DMS 273 (cell line): ENCODE measurements around the gene SREBF2.
A peak's percentile ranks its signal among the peaks of the same experiment; 100 is the strongest.

ENCODE experiments used
- DNase-seq: peaks from one replicate; lab custom pipeline; 2025; ENCODE audit not compliant: unreplicated experiment; lab: John Stamatoyannopoulos, UW

Gene SREBF2

DNA sequence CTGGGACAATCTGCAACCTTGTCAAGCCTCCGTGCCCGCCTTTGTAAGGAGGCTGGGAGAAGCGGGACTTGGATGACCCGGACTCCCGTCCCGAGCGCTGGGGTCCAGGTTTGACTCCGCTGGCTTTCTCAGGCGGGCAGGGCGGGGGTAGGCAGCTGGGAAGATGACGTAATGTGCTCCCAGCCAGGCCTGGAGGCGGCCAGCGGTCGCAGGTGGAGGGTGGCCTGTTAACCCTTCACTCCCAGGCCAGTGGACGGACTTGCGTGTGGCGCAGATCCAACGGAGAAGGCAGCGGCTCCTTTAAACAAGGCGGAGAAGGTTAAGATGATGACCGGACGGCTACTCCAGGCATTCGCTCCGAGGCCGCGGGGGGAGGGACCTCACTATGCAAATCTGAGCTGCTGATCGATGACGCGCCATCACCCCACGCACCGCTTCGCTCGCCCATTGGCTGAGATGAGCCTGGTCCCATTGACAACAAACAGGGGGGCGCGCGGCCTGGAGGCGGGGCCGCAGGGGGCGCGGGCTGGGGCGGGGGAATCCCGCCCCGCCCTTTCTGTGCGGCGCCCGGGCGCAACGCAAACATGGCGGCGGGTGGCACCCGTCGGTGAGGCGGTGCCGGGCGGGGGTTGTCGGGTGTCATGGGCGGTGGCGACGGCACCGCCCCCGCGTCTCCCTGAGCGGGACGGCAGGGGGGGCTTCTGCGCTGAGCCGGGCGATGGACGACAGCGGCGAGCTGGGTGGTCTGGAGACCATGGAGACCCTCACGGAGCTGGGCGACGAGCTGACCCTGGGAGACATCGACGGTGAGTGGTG, at the start of gene SREBF2:
TSS of gene SREBF2 (plus strand) at position 553 of the 816 bp plus-strand sequence. CDS start at position 719, 166 bp downstream.
- DNase-seq, result peak; percentile 98

DNA sequence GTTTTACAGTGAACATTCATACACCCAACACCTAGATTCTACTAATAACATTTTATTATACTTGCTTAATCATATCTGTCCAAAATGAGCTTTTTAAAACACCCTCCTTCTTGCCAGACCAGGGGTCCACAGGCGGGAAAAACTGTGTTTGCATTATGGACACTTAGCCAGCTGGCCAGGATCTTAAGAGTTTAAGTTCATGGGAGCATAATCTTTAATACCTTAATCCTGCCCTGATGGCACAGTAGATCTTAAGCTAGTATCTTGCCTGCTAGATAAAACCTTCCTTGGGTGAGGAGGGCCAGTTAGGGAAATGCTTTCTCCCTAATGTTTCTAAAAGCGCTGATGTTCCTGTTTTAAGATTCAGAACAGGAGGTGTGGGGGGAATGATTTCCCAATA, 45.6 kb upstream of the SREBF2 start:
- no peak for DNase-seq

GRCh38 chr22:41793871-41794270, 39.0 kb upstream of the SREBF2 start:
- DNase-seq, result no peak

DNA sequence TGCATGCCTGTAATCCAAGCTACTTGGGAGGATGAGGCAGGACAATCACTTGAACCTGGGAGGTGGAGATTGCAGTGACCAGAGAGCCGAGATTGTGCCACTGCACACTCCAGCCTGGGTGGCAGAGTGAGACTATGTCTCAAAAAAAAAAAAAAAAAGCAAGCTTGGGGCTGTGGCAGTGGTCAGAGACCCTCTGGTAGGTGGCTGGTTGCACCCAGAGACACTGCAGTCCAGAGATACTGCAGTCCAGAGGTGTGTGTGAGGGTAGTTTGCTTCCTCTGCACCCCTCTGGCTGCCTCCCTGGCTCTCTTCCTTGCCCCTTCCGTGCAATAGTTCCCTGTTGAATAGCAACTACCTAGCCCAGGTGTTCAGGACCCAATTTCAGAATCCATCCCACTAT, 34.2 kb upstream of the SREBF2 start:
- no peak for DNase-seq

DNA sequence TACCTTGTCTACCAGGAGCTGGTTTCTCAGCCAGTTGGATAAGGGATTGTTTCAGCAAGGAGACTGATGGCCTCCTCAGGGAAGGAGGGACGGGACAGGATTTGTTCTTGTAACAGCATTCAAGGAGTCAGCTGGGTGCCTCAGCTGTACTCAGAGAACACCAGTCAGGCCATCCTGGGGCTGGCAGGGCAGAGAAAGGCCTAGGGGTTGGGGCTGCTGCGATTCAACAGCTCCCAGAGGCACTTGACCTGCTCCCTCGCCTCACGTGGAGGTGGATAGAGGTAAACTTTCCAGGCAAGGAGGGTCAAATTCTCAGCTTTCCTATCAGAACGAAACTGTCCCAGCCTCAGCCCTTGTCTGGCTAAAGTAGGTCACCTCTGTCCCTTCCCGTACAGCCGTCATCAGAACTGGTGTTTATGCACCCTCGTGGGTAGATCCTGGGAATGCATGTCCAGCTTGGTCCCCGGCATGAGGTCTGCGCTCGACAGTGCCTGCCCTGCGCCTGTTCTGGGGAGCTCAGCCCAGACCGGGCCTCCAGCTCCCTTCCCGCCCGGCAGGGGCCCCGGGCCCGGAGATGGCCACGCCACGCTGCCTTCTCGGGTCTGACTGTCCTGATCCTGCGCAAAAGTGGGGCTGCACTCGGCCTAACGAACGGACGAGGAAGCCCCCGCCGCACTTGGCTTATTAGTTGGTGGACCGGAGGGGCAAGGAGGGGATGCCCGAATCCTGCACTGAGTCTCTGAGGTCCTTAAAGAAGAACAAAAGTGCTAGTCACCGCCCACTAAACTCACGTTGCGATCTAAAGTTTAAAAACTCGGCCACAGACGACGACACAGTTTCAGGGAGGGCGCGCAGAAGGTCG, 33.2 kb upstream of the SREBF2 start:
- no peak for DNase-seq

DNA sequence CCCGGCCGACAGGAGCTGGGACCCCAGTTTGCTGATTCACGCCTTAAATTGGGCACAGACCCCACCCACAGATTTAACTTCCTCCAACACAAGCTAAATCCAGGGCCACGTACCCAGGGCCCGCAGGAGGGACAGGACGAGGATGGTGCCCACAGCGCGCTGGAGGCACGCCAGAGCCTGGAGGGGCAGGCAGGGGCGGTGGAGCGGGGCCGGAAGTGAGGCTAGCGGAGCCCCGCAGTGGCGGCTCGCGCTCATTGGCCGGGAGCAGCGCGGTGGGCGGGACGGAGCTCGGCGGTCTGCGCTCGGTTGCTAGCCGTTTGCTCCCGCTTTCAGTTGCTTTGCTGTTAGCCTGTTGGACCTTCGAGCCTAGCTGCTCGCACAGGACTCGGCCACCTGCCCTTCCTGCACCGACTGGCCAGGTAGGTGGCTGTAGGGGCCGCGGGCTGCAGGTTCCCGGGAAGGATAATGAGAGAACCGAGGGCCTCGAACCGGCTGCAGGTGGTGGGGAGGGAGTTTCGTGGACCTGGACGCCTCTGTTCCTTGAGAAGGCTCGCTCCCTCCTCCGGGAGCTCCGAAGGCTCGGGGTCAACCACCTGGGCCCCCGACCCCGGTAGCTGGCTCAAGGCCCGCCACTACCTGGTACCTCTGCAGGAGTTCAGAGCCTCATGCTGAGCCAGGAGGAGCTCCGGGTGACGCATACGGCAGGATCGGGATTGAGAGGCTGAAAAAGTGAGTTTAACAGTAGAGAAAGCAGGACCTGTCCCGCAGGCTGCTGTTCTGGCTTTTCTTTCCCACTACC, 32.4 kb upstream of the SREBF2 start, which contains the start of gene CCDC134:
TSS of gene CCDC134 (plus strand) at position 332 of the 799 bp plus-strand sequence. CDS start 8,212 bp downstream, outside the sequence.
- DNase-seq, result peak; percentile 93

- no peak for DNase-seq
Measured at GRCh38 chr22:41801147-41801819, 31.6 kb upstream of the SREBF2 start.

DNA sequence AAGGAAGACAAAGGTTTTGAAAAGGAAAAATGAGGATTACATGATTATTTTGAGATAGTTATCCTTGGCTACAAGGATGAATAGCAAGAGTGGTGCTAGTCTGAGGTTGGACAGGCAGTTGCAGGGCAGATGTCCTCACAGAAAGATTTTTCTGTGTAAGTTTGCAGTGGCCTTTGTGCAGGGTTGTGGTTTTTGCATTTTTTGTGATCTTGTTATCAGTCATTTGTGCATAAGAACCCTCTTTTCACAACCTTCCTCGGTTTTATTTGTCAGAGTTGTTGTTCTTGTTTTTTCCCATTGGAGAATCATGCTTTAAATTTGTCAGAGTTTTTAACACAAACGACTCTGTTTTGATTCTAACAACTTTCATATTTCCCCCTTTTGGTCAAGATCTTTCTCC, 31.0 kb upstream of the SREBF2 start:
- DNase-seq, result no peak

DNA sequence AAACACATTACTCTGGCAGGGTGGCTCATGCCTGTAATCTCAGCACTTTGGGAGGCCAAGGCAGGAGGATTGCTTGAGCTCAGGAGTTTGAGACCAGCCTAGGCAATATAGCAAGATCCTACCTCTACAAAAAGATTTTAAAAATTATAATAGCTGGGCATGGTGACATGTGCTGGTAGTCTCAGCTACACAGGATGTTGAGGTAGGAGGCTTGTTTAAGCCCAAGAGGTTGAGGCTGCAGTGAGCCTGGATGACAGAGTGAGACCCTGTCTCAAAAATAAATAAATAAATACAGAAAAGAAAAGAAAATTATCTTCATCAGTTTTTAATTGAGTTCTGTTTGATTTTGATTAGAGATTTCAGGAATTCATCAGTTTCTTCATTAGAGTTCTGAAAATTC, 27.3 kb upstream of the SREBF2 start:
- DNase-seq, result no peak

GRCh38 chr22:41808400-41808799, 24.5 kb upstream of the SREBF2 start:
- no peak for DNase-seq

DNA sequence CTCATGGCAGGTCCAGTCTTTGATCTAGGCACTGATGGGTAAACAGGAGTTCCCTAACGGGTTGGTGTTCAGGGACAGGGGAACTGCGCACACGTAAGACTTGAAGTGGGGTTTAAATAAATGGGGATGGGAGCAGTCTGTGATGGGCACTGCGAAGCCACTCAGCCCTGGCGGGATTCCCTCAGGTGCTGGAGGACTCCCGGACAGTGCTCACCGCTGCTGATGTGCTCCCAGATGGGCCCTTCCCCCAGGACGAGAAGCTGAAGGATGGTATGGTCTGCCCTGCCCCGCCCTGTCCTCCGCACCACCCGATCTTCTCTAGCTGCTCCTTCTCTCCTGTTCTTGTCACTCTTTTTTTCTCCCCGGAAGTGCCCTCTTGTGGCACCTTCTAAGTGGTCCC, 22.9 kb upstream of the SREBF2 start:
- no peak for DNase-seq

GRCh38 chr22:41812805-41813545, 19.9 kb upstream of the SREBF2 start:
- DNase-seq, result no peak

DNA sequence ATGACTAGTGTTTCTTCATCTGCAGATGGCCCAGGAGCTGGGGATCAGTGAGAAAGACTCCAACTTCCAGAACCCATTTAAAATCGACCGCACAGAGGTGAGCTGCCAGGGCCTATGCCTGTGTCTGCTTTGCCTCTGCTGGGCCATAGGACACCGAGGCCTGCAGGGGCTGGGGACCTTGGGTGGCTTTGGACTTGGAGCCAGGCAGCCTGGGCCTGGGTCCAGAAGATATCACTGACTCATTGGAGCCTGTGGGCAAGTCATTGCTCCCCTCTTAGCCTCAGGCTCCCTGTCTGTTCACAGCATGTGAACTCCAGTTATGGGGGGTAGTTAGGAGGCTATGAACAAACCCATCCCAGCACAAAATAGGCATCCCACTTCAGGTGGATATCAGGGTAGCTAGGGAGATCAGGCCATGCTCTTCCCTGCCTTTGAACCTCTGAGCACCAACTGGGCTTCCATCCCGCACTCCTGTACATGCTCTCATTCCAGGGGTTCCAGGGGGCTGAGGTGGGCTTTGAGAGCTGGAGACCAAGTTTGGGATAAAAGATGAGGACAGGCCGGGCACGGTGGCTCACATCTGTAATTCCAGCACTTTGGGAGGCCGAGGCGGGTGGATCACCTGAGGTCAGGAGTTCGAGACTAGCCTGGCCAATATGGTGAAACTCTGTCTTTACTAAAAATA, 19.0 kb upstream of the SREBF2 start:
- no peak for DNase-seq

DNA sequence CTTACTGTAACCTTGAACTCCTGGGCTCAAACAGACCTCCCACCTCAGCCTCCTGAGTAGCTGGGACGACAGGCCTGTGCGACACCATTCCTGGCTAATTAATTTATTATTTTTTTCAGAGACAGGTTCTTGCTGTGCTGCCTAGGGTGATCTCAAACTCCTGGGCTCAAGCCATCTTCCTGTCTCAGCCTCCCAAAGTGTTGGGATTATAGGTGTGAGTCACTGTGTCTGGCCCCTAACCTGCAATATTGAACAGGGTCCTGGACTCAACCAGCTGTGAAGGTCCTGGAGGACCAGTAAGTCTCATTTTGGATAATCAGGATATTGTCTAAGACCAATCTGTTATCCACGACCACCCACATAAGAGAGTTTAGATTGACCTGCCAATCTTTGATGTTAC, 17.2 kb upstream of the SREBF2 start:
- DNase-seq, result no peak

DNA sequence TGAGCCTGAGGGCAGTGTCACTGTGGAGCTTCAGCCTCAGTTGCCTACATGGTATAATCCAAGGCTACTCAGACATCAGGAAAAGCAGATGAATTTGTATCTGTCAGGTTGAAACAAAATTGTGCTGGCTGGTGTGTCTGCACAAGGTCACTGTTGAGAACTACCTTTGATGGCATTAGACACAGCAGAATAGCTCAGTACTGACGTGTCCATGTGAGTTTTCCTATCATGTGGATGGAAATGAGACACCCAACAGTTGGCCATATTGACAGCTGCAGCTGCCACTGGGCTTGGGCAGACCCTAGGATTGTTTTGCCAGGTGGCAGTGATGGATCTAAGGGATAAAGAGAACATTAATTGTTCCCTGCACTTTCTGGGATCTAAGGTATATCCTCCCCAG, 16.7 kb upstream of the SREBF2 start:
- DNase-seq, result peak; percentile 33

GRCh38 chr22:41816871-41817270, 16.0 kb upstream of the SREBF2 start:
- DNase-seq, result no peak

- DNase-seq, result no peak
Measured at GRCh38 chr22:41818011-41818410, 14.9 kb upstream of the SREBF2 start.

DNA sequence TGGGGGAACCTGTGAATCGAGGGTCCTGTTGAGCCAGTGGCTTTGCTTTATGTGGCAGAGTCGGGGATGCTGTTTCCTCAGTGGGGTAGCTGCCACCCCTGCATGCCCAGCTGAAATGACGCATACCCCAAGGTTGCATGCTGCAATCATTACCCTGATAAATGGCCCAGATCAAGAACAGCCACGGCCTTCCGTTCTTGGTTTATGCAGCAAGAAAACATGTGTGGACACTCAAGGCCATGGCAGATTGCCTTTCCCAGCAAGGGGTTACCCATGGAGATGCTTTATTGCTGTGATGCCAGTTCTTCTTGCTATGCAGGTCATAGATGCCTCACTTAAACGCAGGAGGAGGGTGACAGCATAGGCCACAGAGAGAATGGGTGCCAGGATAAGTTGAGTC, 14.3 kb upstream of the SREBF2 start:
- no peak for DNase-seq

GRCh38 chr22:41819257-41819656, 13.6 kb upstream of the SREBF2 start:
- DNase-seq, result no peak
